ENCODE results near the gene CCDC9B. TPM values are rescaled to one million over a fixed set of nuclear protein-coding genes. Genes with fewer than 3 reads are reported as not detected.
A peak's percentile ranks its signal among the peaks of the same experiment; 100 is the strongest.

The CCDC9B gene
- polyA plus RNA-seq, 2 of the 4 experiments (the other 2 are of a cell fraction) = 1.9 to 23.4 TPM

- no peak overlapping the region for H3K4me2 ChIP-seq
- ChIA-PET POLR2A (no interaction called here), CTCF (interaction anchor here (0.7 to 6.7 kb wide), 8 partner anchors 9 to 482 kb away, joined by 3 to 91 read pairs (median 4); partner anchors contain the start of gene CCDC9B)
- no peak for FAIRE-seq
- no peak overlapping the region for H3K4me3 ChIP-seq
- no peak for DNase-seq (ENCODE audit: low read depth in 1 of 2, low spot score in 1 of 2)
- H3K4me1 ChIP-seq = peaks cover 9% of the 10 kb centered on the region; the same call in 1 of the 3 replicates
- ATAC-seq = no peak
- no peaks in the 10 kb centered on the region for H3K9me3 ChIP-seq
- H3K27ac ChIP-seq = no peak overlapping the region
- WGBS (ENCODE audit: missing lambda C conversion rate) = 100% methylated on average over 2 of the region's 2 CpGs
- TF ChIP-seq REST (IDR thresholded peaks at IDR 0.05) (no peak), RARB (CRISPR knock-in tag; IDR thresholded peaks at IDR 0.05) (no peak), CHD2 (IDR thresholded peaks at IDR 0.05; ENCODE audit: low read length, partially characterized antibody) (no peak), EP300 (IDR thresholded peaks at IDR 0.05) (no peak)
These were observed 15.0 kb downstream of the CCDC9B start for GRCh38 chr15:40325700-40326099.

GRCh38 chr15:40325188-40325587 is 15.6 kb downstream of the CCDC9B start:
- ATAC-seq (no peak), FAIRE-seq (no peak), DNase-seq (ENCODE audit: low read depth in 1 of 2, low spot score in 1 of 2) (no peak)
- H3K4me3 ChIP-seq = no peak overlapping the region
- TF ChIP-seq EP300 (IDR thresholded peaks at IDR 0.05) (no peak), CTCF (IDR thresholded peaks at IDR 0.05) (no peak), RNF2 (IDR thresholded peaks at IDR 0.05; ENCODE audit: borderline replicate concordance, low read depth) (no peak), CBX2 (IDR thresholded peaks at IDR 0.05; ENCODE audit: borderline replicate concordance, low read depth) (no peak), RFX5 (IDR thresholded peaks at IDR 0.05) (no peak), CHD4 (IDR thresholded peaks at IDR 0.05; ENCODE audit: borderline replicate concordance) (no peak), RARB (CRISPR knock-in tag; IDR thresholded peaks at IDR 0.05) (no peak), TP53 (CRISPR knock-in tag; IDR thresholded peaks at IDR 0.05) (no peak), POLR2A (IDR thresholded peaks at IDR 0.05; ENCODE audit: low read length) (no peak), ESRRA (IDR thresholded peaks at IDR 0.05; ENCODE audit: borderline replicate concordance, low read length) (no peak), MAZ (IDR thresholded peaks at IDR 0.05; ENCODE audit: borderline replicate concordance, low read depth, low read length) (no peak), RCOR1 (IDR thresholded peaks at IDR 0.05; ENCODE audit: low read depth, low read length) (no peak), HMGXB4 (CRISPR knock-in tag; IDR thresholded peaks at IDR 0.05; ENCODE audit: borderline replicate concordance) (no peak), JUN (IDR thresholded peaks at IDR 0.05) (no peak), EHF (CRISPR knock-in tag; IDR thresholded peaks at IDR 0.05) (no peak), NR3C1 (IDR thresholded peaks at IDR 0.05) (no peak), CHD2 (IDR thresholded peaks at IDR 0.05; ENCODE audit: low read length, partially characterized antibody) (no peak), MAFK (IDR thresholded peaks at IDR 0.05; ENCODE audit: partially characterized antibody) (no peak)
- peaks cover 9% of the 10 kb centered on the region; the same call in 1 of the 3 replicates for H3K4me1 ChIP-seq
- ChIA-PET POLR2A (no interaction called here), CTCF (interaction anchor here (0.7 to 6.7 kb wide), 7 partner anchors 9 to 482 kb away, joined by 3 to 91 read pairs (median 4); partner anchors contain the start of gene CCDC9B)
- no peak overlapping the region for H3K27ac ChIP-seq
- peak overlapping the region; percentile 98; the same call in 2 of the 3 replicates for H3K4me2 ChIP-seq
- WGBS (ENCODE audit: missing lambda C conversion rate) = 91% methylated on average over 2 of the region's 2 CpGs
- no peaks in the 10 kb centered on the region for H3K9me3 ChIP-seq
